ENCODE measurements around the gene GCH1.
"Not testable (repeated sequence)": the region's sequence is repeated elsewhere in the genome, so short reads cannot be mapped to it uniquely, and the experiment has no call there.

Gene GCH1

DNA sequence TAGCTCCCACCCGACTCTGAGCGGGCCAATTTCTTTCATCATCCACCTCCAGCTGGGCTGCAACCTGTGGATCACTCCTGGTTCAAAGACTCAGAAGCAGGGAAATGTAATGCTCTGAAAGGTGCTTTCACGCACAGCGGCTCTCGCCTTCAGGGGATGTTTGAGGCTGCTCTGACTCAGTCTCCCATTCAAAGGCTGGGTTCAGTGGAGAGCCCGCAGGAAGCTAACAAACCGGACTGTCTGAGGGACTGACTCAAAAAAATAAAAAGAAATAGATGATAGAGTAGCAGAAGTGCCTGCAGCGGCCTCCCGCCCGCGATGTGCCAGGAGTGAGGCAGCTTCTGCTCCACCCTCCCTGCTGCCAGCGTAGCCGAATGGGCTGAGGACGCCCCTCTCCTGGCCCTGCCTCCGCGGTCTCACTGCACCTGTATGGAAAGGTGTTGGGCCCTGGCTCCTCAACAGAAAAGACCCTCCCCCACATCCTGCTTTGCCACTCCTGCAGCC lies 98.0 kb downstream of the GCH1 start:
- H3K4me3 ChIP-seq (ENCODE audit: severe bottlenecking), result no peak overlapping the region
- no peaks in the 10 kb centered on the region for H3K9me3 ChIP-seq (ENCODE audit: severe bottlenecking)
- DNase-seq (ENCODE audit: low spot score) (no peak), ATAC-seq (ENCODE audit: low read depth) (no peak)
- TF ChIP-seq, protein P1, sequence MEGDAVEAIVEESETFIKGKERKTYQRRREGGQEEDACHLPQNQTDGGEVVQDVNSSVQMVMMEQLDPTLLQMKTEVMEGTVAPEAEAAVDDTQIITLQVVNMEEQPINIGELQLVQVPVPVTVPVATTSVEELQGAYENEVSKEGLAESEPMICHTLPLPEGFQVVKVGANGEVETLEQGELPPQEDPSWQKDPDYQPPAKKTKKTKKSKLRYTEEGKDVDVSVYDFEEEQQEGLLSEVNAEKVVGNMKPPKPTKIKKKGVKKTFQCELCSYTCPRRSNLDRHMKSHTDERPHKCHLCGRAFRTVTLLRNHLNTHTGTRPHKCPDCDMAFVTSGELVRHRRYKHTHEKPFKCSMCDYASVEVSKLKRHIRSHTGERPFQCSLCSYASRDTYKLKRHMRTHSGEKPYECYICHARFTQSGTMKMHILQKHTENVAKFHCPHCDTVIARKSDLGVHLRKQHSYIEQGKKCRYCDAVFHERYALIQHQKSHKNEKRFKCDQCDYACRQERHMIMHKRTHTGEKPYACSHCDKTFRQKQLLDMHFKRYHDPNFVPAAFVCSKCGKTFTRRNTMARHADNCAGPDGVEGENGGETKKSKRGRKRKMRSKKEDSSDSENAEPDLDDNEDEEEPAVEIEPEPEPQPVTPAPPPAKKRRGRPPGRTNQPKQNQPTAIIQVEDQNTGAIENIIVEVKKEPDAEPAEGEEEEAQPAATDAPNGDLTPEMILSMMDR (IDR thresholded peaks at IDR 0.05; ENCODE audit: poor library complexity, severe bottlenecking), result no peak
- H3K4me1 ChIP-seq (ENCODE audit: insufficient read depth, poor library complexity, severe bottlenecking), result no peaks in the 10 kb centered on the region
- no peaks in the 10 kb centered on the region for H3K27me3 ChIP-seq (ENCODE audit: insufficient read depth, poor library complexity, severe bottlenecking)
- no peak overlapping the region for H3K27ac ChIP-seq (ENCODE audit: poor library complexity, severe bottlenecking)
- H3K36me3 ChIP-seq (ENCODE audit: low read depth), result no peaks in the 10 kb centered on the region

DNA sequence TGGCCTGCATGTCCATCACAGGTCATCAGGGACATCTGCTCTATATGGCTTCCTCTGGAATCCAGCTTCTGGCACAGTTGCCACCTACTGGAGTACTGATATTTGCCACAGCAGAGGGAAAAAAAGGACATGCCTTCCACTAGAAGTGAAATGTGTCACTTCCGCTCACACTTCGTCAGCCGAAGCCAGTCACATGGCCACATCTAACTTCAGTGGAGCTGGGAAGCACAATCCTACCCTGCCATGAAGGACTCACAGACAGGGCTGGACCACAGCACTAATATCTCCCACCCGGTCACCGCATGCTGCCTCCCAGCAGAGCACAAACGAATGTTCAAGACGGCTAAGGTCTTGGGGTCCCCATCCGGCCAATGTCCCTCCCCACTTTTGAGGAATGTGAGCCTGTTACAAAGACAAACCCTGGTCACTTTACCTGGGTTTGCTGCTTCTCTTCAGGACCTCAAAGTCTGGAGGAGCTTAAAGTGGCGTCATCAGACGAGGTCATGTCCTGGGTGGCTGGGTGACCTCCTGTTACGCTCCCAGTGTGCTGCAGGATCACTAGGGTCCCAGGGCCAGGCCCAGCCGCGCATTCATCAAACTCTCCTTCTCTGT lies 98.6 kb downstream of the GCH1 start:
- DNase-seq (ENCODE audit: low spot score), result no peak
- H3K27ac ChIP-seq (ENCODE audit: poor library complexity, severe bottlenecking), result no peak overlapping the region
- H3K9me3 ChIP-seq (ENCODE audit: severe bottlenecking), result no peaks in the 10 kb centered on the region
- no peak for ATAC-seq (ENCODE audit: low read depth)
- no peak overlapping the region for H3K4me3 ChIP-seq (ENCODE audit: severe bottlenecking)
- H3K4me1 ChIP-seq (ENCODE audit: insufficient read depth, poor library complexity, severe bottlenecking), result no peaks in the 10 kb centered on the region
- no peaks in the 10 kb centered on the region for H3K27me3 ChIP-seq (ENCODE audit: insufficient read depth, poor library complexity, severe bottlenecking)
- TF ChIP-seq, protein P1 (IDR thresholded peaks at IDR 0.05; ENCODE audit: poor library complexity, severe bottlenecking), result no peak
- no peaks in the 10 kb centered on the region for H3K36me3 ChIP-seq (ENCODE audit: low read depth)

DNA sequence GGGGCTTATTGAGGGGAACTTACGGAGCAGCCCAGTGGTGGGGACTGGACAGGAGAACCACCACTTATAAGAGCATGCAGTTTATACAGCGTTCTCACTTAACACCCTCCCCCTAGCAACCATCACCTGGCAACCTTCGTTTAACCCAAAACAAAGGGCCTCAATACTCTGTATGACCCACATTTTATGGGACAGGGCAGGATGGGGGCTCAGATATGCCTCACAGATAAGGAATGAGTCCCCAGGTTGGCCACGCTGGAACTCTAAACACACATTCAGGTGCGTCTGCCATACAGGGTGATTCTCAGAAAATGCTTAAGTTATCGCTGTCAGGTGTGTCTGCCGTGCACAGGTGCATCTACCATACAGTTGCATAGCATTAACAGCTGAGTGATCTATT lies 99.2 kb downstream of the GCH1 start:
- no peak overlapping the region for H3K4me3 ChIP-seq (ENCODE audit: severe bottlenecking)
- ATAC-seq (ENCODE audit: low read depth), result no peak

DNA sequence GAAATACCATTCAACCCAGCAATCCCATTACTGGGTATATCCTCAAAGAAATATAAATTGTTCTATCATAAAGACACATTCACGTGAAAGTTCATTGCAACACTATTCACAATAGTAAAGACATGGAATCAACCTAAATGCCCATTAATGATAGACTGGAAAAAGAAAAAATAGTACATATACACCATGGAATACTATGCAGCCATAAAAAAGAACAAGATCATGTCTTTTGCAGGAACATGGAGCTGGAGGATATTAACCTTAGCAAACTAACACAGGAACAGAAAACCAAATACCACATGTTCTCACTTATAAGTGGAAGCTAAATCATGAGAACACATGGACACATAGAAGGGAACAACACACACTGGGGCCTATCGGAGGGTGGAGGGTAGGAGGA lies 101.1 kb downstream of the GCH1 start:
- not testable (repeated sequence) for H3K9me3 ChIP-seq (ENCODE audit: severe bottlenecking); H3K27ac ChIP-seq (ENCODE audit: poor library complexity, severe bottlenecking); H3K36me3 ChIP-seq (ENCODE audit: low read depth); H3K27me3 ChIP-seq (ENCODE audit: insufficient read depth, poor library complexity, severe bottlenecking); H3K4me1 ChIP-seq (ENCODE audit: insufficient read depth, poor library complexity, severe bottlenecking); H3K4me3 ChIP-seq (ENCODE audit: severe bottlenecking); ATAC-seq (ENCODE audit: low read depth); DNase-seq (ENCODE audit: low spot score)

More for the DNA sequence above, 99.2 kb downstream of the GCH1 start:
- Histone ChIP-seq H3K27me3 (ENCODE audit: insufficient read depth, poor library complexity, severe bottlenecking) (no peaks in the 10 kb centered on the region), H3K4me1 (ENCODE audit: insufficient read depth, poor library complexity, severe bottlenecking) (no peaks in the 10 kb centered on the region), H3K9me3 (ENCODE audit: severe bottlenecking) (no peaks in the 10 kb centered on the region), H3K27ac (ENCODE audit: poor library complexity, severe bottlenecking) (no peak overlapping the region), H3K36me3 (ENCODE audit: low read depth) (no peaks in the 10 kb centered on the region)
- DNase-seq (ENCODE audit: low spot score), result no peak
- TF ChIP-seq, protein P1 (IDR thresholded peaks at IDR 0.05; ENCODE audit: poor library complexity, severe bottlenecking), result no peak

DNA sequence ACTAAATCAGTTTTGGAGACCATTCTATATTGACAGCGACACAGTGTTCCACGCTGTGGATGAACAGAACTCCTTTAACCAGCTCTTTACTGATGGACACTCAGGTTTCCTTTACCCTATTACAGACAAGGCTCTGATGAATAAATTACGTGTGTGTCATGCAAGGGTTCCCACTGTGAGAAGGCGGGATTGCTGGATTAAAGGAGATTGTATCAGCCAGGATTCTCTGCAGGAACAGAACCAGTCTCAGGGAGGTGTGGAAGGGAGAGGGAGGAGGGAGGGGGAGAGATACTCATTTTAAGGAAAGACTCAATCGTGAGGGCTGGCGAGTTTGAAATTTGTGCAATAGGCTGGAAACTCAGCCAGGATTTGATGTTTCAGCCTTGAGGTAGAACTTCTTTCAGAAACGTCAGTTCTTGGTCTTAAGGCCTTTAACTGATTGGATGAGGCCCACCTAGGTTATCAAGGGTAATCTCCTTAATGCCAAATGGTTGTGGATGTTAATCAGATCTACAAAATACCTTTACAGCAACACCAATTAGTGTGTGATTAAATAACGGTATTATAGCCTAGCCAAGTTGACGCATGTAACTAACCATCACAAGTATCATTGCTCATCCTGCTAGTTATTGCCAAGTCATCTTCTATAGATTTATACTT lies 104.0 kb downstream of the GCH1 start:
- H3K4me3 ChIP-seq (ENCODE audit: severe bottlenecking), result no peak overlapping the region
- no peak overlapping the region for H3K27ac ChIP-seq (ENCODE audit: poor library complexity, severe bottlenecking)
- DNase-seq (ENCODE audit: low spot score), result no peak
- H3K36me3 ChIP-seq (ENCODE audit: low read depth), result no peaks in the 10 kb centered on the region
- H3K27me3 ChIP-seq (ENCODE audit: insufficient read depth, poor library complexity, severe bottlenecking), result no peaks in the 10 kb centered on the region
- TF ChIP-seq, protein P1 (IDR thresholded peaks at IDR 0.05; ENCODE audit: poor library complexity, severe bottlenecking), result no peak
- no peaks in the 10 kb centered on the region for H3K9me3 ChIP-seq (ENCODE audit: severe bottlenecking)
- no peak for ATAC-seq (ENCODE audit: low read depth)
- peaks cover 5% of the 10 kb centered on the region for H3K4me1 ChIP-seq (ENCODE audit: insufficient read depth, poor library complexity, severe bottlenecking)
